Fibroblast of pulmonary artery (primary cell): ENCODE results near the gene CTIF.
A peak's percentile ranks its signal among the peaks of the same experiment; 100 is the strongest.

Source experiments
- DNase-seq: peaks from one replicate; pipeline ENCODE4 v3.0.0-alpha.2; 2010; ENCODE audit warnings: low read depth
- H3K4me3 ChIP-seq: replicated peaks from 2 replicates; pipeline ENCODE4 v1.5.1; 2011; ENCODE audit warnings: low read depth, mild to moderate bottlenecking, control low read depth, low read length, moderate library complexity
- TF ChIP-seq, protein P1 (sequence below): IDR thresholded peaks from 2 replicates; pipeline ENCODE4 v1.5.1; 2011; ENCODE audit warnings: mild to moderate bottlenecking, control low read depth, low read length, inconsistent platforms; ENCODE audit errors: missing control alignments

Gene CTIF

DNA sequence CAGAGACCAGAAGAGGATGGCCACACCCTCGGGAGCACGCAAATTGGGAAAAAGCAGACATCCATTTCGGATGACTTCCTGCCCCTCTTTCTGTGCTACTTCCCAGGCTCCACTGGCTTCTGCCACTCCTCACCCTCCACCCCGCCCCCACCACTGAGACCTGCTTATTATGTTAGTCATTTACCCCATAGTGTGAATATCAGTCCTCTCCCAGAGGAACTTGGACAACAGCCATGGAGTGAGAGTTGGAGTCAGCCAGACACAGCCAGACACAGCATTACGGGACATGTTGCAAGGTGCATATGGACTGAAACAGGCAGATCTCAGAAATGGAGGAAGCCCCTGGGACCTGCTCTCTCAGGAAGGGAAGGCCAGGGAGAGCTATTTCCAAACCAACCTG lies 51.8 kb downstream of the CTIF start:
- no peak overlapping the region for H3K4me3 ChIP-seq
- DNase-seq: peak; percentile 85
- TF ChIP-seq, protein P1, sequence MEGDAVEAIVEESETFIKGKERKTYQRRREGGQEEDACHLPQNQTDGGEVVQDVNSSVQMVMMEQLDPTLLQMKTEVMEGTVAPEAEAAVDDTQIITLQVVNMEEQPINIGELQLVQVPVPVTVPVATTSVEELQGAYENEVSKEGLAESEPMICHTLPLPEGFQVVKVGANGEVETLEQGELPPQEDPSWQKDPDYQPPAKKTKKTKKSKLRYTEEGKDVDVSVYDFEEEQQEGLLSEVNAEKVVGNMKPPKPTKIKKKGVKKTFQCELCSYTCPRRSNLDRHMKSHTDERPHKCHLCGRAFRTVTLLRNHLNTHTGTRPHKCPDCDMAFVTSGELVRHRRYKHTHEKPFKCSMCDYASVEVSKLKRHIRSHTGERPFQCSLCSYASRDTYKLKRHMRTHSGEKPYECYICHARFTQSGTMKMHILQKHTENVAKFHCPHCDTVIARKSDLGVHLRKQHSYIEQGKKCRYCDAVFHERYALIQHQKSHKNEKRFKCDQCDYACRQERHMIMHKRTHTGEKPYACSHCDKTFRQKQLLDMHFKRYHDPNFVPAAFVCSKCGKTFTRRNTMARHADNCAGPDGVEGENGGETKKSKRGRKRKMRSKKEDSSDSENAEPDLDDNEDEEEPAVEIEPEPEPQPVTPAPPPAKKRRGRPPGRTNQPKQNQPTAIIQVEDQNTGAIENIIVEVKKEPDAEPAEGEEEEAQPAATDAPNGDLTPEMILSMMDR: no peak

DNA sequence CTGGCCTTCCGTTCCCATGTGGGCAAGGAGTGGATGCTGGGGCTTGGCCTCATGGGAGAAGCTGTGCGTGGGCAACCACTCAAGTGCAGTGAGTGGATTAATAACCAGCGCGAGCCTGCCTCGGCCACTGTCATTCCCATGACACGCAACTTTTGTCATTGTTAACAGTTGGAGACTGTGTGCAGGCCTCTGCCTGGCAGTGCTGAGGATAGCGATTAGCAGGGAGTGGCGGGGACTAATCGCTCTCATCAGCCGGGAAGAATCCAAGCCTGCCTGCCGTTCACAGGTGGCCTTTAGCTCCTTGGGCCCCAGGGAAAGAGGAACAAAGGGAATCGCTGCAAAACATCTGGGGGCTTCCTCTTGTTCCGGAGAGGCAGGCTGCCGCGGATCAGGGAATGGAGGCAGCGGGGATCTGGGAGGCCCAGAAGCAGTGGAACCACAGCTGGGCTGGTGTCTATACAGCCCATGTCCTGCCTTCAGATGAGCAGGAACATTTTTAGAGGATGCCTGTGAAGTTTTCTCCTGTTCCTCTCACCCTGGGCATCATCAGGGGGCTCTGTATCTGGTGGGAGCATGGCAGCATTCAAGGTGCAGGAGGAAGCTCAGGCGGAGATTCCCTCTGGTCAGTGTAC lies 53.8 kb downstream of the CTIF start:
- no peak for DNase-seq
- TF ChIP-seq, protein P1: no peak
- no peak overlapping the region for H3K4me3 ChIP-seq

DNA sequence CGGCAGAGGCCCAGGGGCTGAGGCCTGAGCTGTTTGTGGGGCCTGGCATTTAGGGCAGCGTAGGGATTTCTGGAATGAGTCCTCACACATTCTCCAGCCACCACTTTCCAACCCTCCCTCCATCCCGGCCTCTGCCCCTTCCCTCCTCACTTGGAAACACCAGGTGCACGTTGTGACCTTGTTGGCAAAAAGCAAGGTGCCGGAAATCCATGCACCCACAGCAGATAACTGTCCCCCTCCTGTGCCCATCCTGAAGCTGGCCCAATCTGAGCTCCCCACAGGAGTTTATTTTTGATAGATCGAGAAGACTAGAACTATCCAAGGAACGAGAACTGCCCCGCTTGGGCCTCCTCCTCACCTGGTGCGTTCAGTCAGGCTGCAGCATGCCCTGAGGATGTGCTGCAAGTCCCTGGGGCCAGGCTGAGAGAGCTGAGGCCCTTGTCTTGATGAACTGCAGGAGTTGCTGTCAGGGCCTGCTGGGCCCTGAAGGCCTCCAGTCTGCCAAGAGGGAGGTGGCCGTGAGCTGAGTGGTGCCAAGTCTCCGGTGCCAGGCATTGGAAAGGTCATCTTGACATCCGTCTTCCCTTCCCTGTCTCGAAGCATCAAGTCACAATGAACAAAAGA lies 55.8 kb downstream of the CTIF start:
- no peak for DNase-seq
- H3K4me3 ChIP-seq: no peak overlapping the region
- TF ChIP-seq, protein P1: no peak

DNA sequence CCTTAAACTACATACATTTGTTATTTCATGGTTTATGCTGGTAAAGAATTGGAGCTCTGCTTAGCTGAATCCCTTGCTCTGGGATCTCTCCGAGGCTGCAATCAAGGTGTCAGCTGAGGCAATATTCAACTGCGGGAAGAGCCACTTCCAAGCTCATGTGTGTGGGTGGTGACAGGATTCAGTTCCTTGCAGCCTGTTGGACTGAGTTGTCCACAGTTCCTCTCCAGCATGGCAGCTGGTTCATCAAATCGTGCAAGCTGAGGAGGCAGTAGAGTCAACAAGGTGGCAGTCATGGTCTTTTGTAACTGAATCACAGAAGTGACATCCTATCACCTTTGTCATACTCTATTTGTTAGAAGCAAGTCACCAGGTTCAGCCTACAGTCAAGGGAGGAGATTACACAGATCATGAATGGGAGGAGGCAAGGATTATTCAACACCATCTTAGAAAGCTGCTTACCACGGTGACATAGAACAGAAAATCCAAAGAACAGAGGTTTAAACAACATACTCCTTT lies 56.9 kb downstream of the CTIF start:
- no peak for DNase-seq

GRCh38 chr18:48597110-48597509 lies 58.3 kb downstream of the CTIF start:
- H3K4me3 ChIP-seq: no peak overlapping the region
- TF ChIP-seq, protein P1: no peak
- no peak for DNase-seq

More for the DNA sequence above, 56.9 kb downstream of the CTIF start:
- H3K4me3 ChIP-seq: no peak overlapping the region
- TF ChIP-seq, protein P1: no peak

GRCh38 chr18:48597671-48598070 lies 58.8 kb downstream of the CTIF start:
- no peak overlapping the region for H3K4me3 ChIP-seq
- TF ChIP-seq, protein P1: no peak
- DNase-seq: no peak
